B cell (primary cell): ENCODE results near the gene GDF2. TPM values are rescaled to one million over a fixed set of nuclear protein-coding genes. Genes with fewer than 3 reads are reported as not detected.

Source experiments
- ATAC-seq: fragments of 200-7000 bp; cut with Tn5 transposase; one replicate; pipeline ENCODE4 v1.10.0; 2021; ENCODE audit warnings: low read depth, mild to moderate bottlenecking, moderate number of reproducible peaks, moderate library complexity
- CTCF ChIA-PET: fragments of 350-600 bp; sonication (Branson Sonifier 250); formaldehyde crosslinking; loops from one replicate; lab custom pipeline; 2021; ENCODE audit warnings: antibody characterized with exemption, inconsistent platforms; lab: Charles Lee
- POLR2A ChIA-PET: fragments of 350-600 bp; sonication (Branson Sonifier 250); formaldehyde crosslinking; loops from one replicate; lab custom pipeline; 2021; ENCODE audit warnings: antibody characterized with exemption; lab: Charles Lee
- DNase-seq: peaks from one replicate; pipeline ENCODE4 v3.0.0; 2013
- H2AFZ ChIP-seq: 2 replicates; pipeline ENCODE4 v1.6.1; 2012; ENCODE audit warnings: mild to moderate bottlenecking, low read depth, low read length; ENCODE audit not compliant: insufficient read depth, poor library complexity, severe bottlenecking
- H3K27ac ChIP-seq, 2 donors: 1 replicate in 1 of 2; 2 replicates in 1 of 2; pipeline ENCODE4 v1.5.1; 2012 to 2013; ENCODE audit warnings: low read length in 2 of 2, mild to moderate bottlenecking in 2 of 2, moderate library complexity in 1 of 2
- H3K27me3 ChIP-seq, 4 experiments: fragments of 200-600 bp in 1 of 4; sonication (generic) in 1 of 4; replicated peaks in 1 of 4; 1 replicate in 2 of 4; 2 replicates in 2 of 4; pipeline versions ENCODE4 v1.6.1 to v1.7.0; 2013 to 2016; ENCODE audit warnings: low read length in 3 of 4, mild to moderate bottlenecking in 2 of 4, mixed read lengths in 1 of 4, moderate library complexity in 1 of 4; ENCODE audit not compliant: insufficient read depth in 4 of 4, control insufficient read depth in 3 of 4; ENCODE audit errors: control extremely low read depth in 1 of 4
- H3K36me3 ChIP-seq, 2 experiments: replicated peaks in 1 of 2; 1 replicate in 1 of 2; 2 replicates in 1 of 2; pipeline versions ENCODE4 v1.6.1 to v1.7.1; 2013; ENCODE audit warnings: low read length in 1 of 2; ENCODE audit not compliant: insufficient read depth in 2 of 2, control insufficient read depth in 1 of 2; ENCODE audit errors: control extremely low read depth in 1 of 2, extremely low read depth in 1 of 2
- H3K4me1 ChIP-seq, 2 donors: fragments of 200-600 bp in 1 of 2; sonication (generic) in 1 of 2; 1 replicate in 1 of 2; 2 replicates in 1 of 2; pipeline versions ENCODE4 v1.5.1 to v1.6.1; 2013 to 2017; ENCODE audit warnings: low read length in 2 of 2; ENCODE audit not compliant: control insufficient read depth in 2 of 2, insufficient read depth in 2 of 2
- H3K4me2 ChIP-seq: replicated peaks from 2 replicates; pipeline ENCODE3; 2012; ENCODE audit warnings: mild to moderate bottlenecking, low read depth, low read length; ENCODE audit not compliant: poor library complexity, severe bottlenecking
- H3K4me3 ChIP-seq, 5 experiments: fragments of 200-600 bp in 1 of 5; sonication (generic) in 1 of 5; 1 replicate in 3 of 5; 2 replicates in 2 of 5; pipeline versions ENCODE4 v1.5.1 to v1.7.0; 2011 to 2016; ENCODE audit warnings: low read length in 4 of 5, mild to moderate bottlenecking in 4 of 5, low read depth in 2 of 5, control low read depth in 1 of 5, moderate library complexity in 1 of 5; ENCODE audit not compliant: insufficient read depth in 1 of 5; ENCODE audit errors: control extremely low read depth in 1 of 5, extremely low read depth in 1 of 5
- H3K79me2 ChIP-seq: fragments of 200-600 bp; sonication (generic); one replicate; pipeline ENCODE4 v1.6.0; 2016; ENCODE audit warnings: low read length; ENCODE audit not compliant: control insufficient read depth, insufficient read depth
- H3K9ac ChIP-seq: fragments of 200-600 bp; sonication (generic); 2 replicates; pipeline ENCODE4 v1.6.1; 2017; ENCODE audit warnings: mild to moderate bottlenecking, low read length, moderate library complexity
- H3K9me3 ChIP-seq, 3 donors: one replicate each; pipeline versions ENCODE4 v1.6.1 to v1.7.1; 2013; ENCODE audit warnings: low read length in 2 of 3; ENCODE audit not compliant: control insufficient read depth in 2 of 3, insufficient read depth in 1 of 3; ENCODE audit errors: control extremely low read depth in 1 of 3
- H4K20me1 ChIP-seq: 2 replicates; pipeline ENCODE4 v1.6.0; 2012; ENCODE audit warnings: mild to moderate bottlenecking, low read length; ENCODE audit not compliant: insufficient read depth, control insufficient read depth, poor library complexity, severe bottlenecking
- H3K27ac Mint-ChIP-seq: one replicate; pipeline ENCODE4 v1.8.0; 2021; ENCODE audit warnings: mixed read lengths
- H3K27me3 Mint-ChIP-seq: one replicate; pipeline ENCODE4 v1.8.0; 2021; ENCODE audit warnings: mixed read lengths
- H3K4me1 Mint-ChIP-seq: one replicate; pipeline ENCODE4 v1.8.0; 2021; ENCODE audit warnings: mixed read lengths
- H3K4me3 Mint-ChIP-seq: one replicate; pipeline ENCODE4 v1.8.0; 2021; ENCODE audit warnings: mixed read lengths
- H3K9me3 Mint-ChIP-seq: one replicate; pipeline ENCODE4 v1.8.0; 2022; ENCODE audit warnings: mixed read lengths; ENCODE audit not compliant: insufficient read depth
- EZH2 ChIP-seq: IDR thresholded peaks from 2 replicates; pipeline ENCODE4 v1.6.1; 2012; ENCODE audit warnings: borderline replicate concordance, low read depth, mild to moderate bottlenecking, moderate library complexity, low read length; ENCODE audit not compliant: insufficient read depth, poor library complexity, severe bottlenecking
- WGBS: methylation state at CpG from one replicate; pipeline ENCODE4 v1.1.5; 2013; ENCODE audit warnings: missing lambda C conversion rate; ENCODE audit not compliant: insufficient coverage; 5-methylcytosine and 5-hydroxymethylcytosine counted together
- intact Hi-C: fragments of 100-400 bp; cut with micrococcal nuclease; formaldehyde crosslinking; loops from one replicate; pipeline ENCODE4 v1.10.0; 2022
- polyA plus RNA-seq: library from polyadenylated mRNA; depleted of rRNA; stranded (reverse); fragments of >200 nt; gene quantifications from 2 replicates; pipeline ENCODE4 v1.2.3, GENCODE V29; 2012
- total RNA-seq, 2 donors: library from RNA; stranded (reverse); fragments of 120-200 nt in 1 of 2; gene quantifications; 1 replicate in 1 of 2; 2 replicates in 1 of 2; pipeline versions ENCODE4 v1.2.3 to v1.2.4, GENCODE V29; 2013 to 2022
- TF ChIP-seq, protein P1 (sequence below): fragments of 200-600 bp; IDR thresholded peaks from one replicate; pipeline ENCODE4 v1.8.0; 2022; ENCODE audit warnings: antibody characterized with exemption, mild to moderate bottlenecking

Gene GDF2
- total and polyA plus RNA-seq, 2 donors (not counting 1 experiment from before 2014, with no cell fraction given) = not detected

DNA sequence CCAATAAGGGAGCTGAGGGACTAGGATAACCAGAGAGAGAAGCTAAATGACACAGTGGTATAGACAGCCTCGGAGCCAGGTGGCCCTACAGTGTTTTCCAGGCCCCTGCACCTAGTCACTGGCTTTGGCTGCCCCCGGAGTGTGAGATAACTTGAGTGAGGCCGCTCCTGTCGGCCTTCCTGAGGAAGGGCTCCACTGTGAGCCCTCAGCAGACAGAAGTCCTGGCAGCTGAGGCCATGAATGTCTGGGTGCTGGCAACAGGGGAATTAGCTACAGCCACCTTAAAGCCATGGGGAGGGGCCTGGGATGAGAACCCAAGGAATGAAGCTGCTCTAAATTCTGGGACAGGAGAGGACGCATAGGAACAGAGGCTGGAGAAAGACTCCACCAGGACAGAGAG lies 26.8 kb upstream of the GDF2 start:
- no peak for DNase-seq
- no peak overlapping the region for H3K9ac ChIP-seq
- Mint-ChIP-seq H3K4me3 (no peak overlapping the region), H3K27me3 (peaks cover 37% of the 10 kb centered on the region), H3K4me1 (no peaks in the 10 kb centered on the region), H3K27ac (no peak overlapping the region), H3K9me3 (no peaks in the 10 kb centered on the region)
- no peaks in the 10 kb centered on the region for H3K79me2 ChIP-seq
- ChIA-PET POLR2A (no interaction called here), CTCF (no interaction called here)
- intact Hi-C loops = no loop called here
- no peak overlapping the region for H3K4me3 ChIP-seq
- no peaks in the 10 kb centered on the region for H4K20me1 ChIP-seq
- no peaks in the 10 kb centered on the region for H3K9me3 ChIP-seq
- H3K27me3 ChIP-seq = peaks cover 0 to 12% (median 5%) of the 10 kb centered on the region in 4 experiments
- H3K27ac ChIP-seq = no peak overlapping the region
- TF ChIP-seq, protein P1, sequence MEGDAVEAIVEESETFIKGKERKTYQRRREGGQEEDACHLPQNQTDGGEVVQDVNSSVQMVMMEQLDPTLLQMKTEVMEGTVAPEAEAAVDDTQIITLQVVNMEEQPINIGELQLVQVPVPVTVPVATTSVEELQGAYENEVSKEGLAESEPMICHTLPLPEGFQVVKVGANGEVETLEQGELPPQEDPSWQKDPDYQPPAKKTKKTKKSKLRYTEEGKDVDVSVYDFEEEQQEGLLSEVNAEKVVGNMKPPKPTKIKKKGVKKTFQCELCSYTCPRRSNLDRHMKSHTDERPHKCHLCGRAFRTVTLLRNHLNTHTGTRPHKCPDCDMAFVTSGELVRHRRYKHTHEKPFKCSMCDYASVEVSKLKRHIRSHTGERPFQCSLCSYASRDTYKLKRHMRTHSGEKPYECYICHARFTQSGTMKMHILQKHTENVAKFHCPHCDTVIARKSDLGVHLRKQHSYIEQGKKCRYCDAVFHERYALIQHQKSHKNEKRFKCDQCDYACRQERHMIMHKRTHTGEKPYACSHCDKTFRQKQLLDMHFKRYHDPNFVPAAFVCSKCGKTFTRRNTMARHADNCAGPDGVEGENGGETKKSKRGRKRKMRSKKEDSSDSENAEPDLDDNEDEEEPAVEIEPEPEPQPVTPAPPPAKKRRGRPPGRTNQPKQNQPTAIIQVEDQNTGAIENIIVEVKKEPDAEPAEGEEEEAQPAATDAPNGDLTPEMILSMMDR = no peak
- no peak overlapping the region for H2AFZ ChIP-seq
- H3K36me3 ChIP-seq = no peaks in the 10 kb centered on the region
- no peak overlapping the region for H3K4me2 ChIP-seq
- no peak for ATAC-seq
- H3K4me1 ChIP-seq = peaks cover 0 to 1% of the 10 kb centered on the region in 2 donors
- WGBS = 86% methylated on average over 5 of the region's 5 CpGs

DNA sequence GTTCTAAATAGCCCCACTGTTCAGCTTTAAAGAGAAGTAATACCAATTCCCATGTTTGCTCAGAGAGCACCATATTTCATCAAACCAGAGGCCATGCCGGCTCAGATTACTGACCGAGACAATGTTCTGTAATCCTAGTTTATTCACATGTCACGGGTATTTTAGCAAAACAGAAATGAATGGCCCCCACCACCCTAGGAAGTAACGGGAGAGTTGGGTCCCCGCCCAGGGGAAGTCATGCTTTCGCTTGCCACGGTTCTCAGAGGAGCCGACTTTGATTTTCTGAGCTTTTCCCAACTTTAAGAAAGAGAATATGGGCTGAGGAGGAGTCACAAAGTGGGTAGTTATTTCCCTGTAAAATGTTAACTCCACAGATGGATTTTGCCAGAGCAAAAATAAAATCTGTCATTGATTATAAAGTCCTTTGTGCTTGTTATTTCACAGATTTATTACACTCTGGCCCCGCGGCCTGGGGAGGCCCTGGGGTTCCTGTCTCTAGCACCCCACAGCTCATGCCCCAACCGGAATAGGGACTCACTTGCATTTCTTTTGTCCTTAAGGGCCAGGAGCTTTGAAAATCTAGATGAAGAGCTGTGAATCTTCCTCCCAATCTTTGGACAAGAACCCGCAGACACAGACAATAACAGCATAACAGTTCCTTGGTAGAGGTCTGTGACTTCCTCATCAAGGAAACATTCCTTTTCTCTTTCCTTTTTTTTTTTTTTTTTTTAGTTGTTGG lies 25.9 kb upstream of the GDF2 start:
- no peak for ATAC-seq
- Histone ChIP-seq H3K27ac (no peak overlapping the region), H3K9me3 (no peaks in the 10 kb centered on the region), H3K36me3 (no peaks in the 10 kb centered on the region), H3K79me2 (no peaks in the 10 kb centered on the region), H2AFZ (no peak overlapping the region), H3K9ac (no peak overlapping the region), H3K4me1 (peaks cover 0 to 6% of the 10 kb centered on the region in 2 donors), H4K20me1 (no peaks in the 10 kb centered on the region), H3K4me2 (no peak overlapping the region), H3K4me3 (no peak overlapping the region), H3K27me3 (peaks cover 0 to 17% (median 7%) of the 10 kb centered on the region in 4 experiments)
- ChIA-PET CTCF (interaction anchor here (2.5 kb wide), 1 partner anchor 16 kb away, joined by 6 read pairs; no protein-coding TSS in a partner anchor), POLR2A (no interaction called here)
- H3K27ac Mint-ChIP-seq = no peak overlapping the region
- peaks cover 3% of the 10 kb centered on the region for H3K4me1 Mint-ChIP-seq
- intact Hi-C loops = no loop called here
- WGBS = 20% methylated on average over 1 of the region's 12 CpGs
- no peak for DNase-seq
- TF ChIP-seq, protein P1 = no peak
- TF ChIP-seq EZH2 = no peak
- H3K4me3 Mint-ChIP-seq = no peak overlapping the region
- peaks cover 43% of the 10 kb centered on the region for H3K27me3 Mint-ChIP-seq
- H3K9me3 Mint-ChIP-seq = no peaks in the 10 kb centered on the region
